Thyroid gland (tissue), 4 donors: ENCODE data around the gene EHBP1.

Experiments
- CTCF ChIP-seq, 6 experiments: fragments of 200-600 bp in 3 of 6; fragments of 450-650 bp in 3 of 6; sonication (generic) in 3 of 6; IDR thresholded peaks; one replicate each; pipeline ENCODE4 v1.5.1; 2016 to 2019; ENCODE audit warnings: antibody characterized with exemption in 6 of 6, mild to moderate bottlenecking in 2 of 6, inconsistent platforms in 1 of 6, moderate library complexity in 1 of 6
- POLR2A ChIP-seq, 2 donors: fragments of 450-650 bp; IDR thresholded peaks; one replicate each; pipeline ENCODE4 v1.6.1; 2017; ENCODE audit warnings: antibody characterized with exemption in 2 of 2, mild to moderate bottlenecking in 2 of 2, moderate library complexity in 1 of 2

DNA sequence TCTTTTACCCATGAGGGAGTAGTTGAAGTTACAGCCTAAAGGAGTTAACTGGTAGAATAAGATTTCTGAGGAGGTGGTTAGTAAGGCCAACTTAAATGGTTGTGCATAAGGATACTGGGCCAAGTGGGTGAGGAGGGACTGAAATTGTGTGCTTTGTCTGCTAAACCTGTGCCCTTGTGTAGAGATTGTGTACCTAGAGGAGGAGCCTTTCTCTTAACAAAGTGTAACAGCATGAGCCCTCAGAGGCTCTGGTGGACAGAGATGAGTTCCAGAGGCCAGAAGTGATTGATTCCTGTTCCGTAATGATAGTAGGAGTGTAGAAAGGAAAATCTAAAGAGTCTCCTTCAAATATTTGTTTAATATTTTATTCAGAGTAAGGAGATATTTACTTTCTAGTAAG lies 388.0 kb downstream of the EHBP1 start:
- TF ChIP-seq POLR2A (IDR thresholded peaks at IDR 0.05) (no peak), CTCF (IDR thresholded peaks at IDR 0.05) (no peak)
